K562 (cell line): ENCODE measurements around the gene NAT14. TPM values are rescaled to one million over a fixed set of nuclear protein-coding genes. Genes with fewer than 3 reads are reported as not detected.

ENCODE experiments used
- ATAC-seq: fragments of 200-7000 bp; cut with Tn5 transposase; 3 replicates; pipeline ENCODE4 v1.9.1; 2020; ENCODE audit warnings: moderate library complexity
- BruUV-seq: library from RNA; stranded (reverse); fragments of 400-500 nt; replicated peaks from 2 replicates; lab custom pipeline; 2021; lab: Mats Ljungman, UMichigan
- CTCF ChIA-PET: fragments of 300-600 bp; formaldehyde crosslinking; extraction: SDS; loops from one replicate; lab custom pipeline; 2021; ENCODE audit warnings: low intra/inter-chr PET ratio; lab: Yijun Ruan, JAX
- POLR2A ChIA-PET: fragments of 300-600, 350-650 bp; sonication (Branson Sonifier 250); formaldehyde crosslinking; extraction: SDS; loops from one replicate; lab custom pipeline; 2021; ENCODE audit warnings: antibody characterized with exemption, inconsistent platforms; lab: Yijun Ruan, JAX
- DNase-seq, 4 experiments: peaks; one replicate each; pipeline versions ENCODE4 v3.0.0 to v3.0.0-alpha.2; 2011 to 2018; ENCODE audit warnings: low spot score in 3 of 4, mixed read lengths in 3 of 4; ENCODE audit errors: extremely low read depth in 1 of 4
- FAIRE-seq: peaks from 2 replicates; lab custom pipeline; 2011; peaks lifted over from hg19 to GRCh38; lab: Jason Lieb, UNC
- H2AFZ ChIP-seq: 2 replicates; pipeline ENCODE4 v1.6.0; 2011; ENCODE audit warnings: low read depth, low read length, control low read depth, inconsistent platforms
- H3K27ac ChIP-seq: fragments of 200-600 bp; 3 replicates; pipeline ENCODE4 v1.8.0; 2011; ENCODE audit warnings: low read depth, mild to moderate bottlenecking, control low read depth, inconsistent platforms, low read length, moderate library complexity, mixed read lengths; ENCODE audit errors: extremely low read depth
- H3K27me3 ChIP-seq, 2 experiments: fragments of 300-600 bp in 1 of 2; 2 replicates in 1 of 2; 3 replicates in 1 of 2; pipeline versions ENCODE4 v1.6.0 to v1.8.0; 2011; ENCODE audit warnings: inconsistent platforms in 2 of 2, low read length in 2 of 2, mild to moderate bottlenecking in 1 of 2, mixed read lengths in 1 of 2, moderate library complexity in 1 of 2; ENCODE audit not compliant: control insufficient read depth in 2 of 2, insufficient read depth in 2 of 2
- H3K36me3 ChIP-seq: fragments of 300-600 bp; 3 replicates; pipeline ENCODE4 v1.8.0; 2011; ENCODE audit warnings: mild to moderate bottlenecking, low read length, inconsistent platforms; ENCODE audit not compliant: control insufficient read depth, insufficient read depth
- H3K4me1 ChIP-seq, 2 experiments: fragments of 200-600 bp in 1 of 2; replicated peaks in 1 of 2; 2 replicates in 1 of 2; 3 replicates in 1 of 2; pipeline versions ENCODE4 v1.5.1 to v1.8.0; 2011; ENCODE audit warnings: inconsistent platforms in 2 of 2, low read length in 2 of 2, mild to moderate bottlenecking in 1 of 2, mixed read lengths in 1 of 2, moderate library complexity in 1 of 2; ENCODE audit not compliant: control insufficient read depth in 2 of 2, insufficient read depth in 2 of 2
- H3K4me2 ChIP-seq: 2 replicates; pipeline ENCODE4 v1.6.1; 2011; ENCODE audit warnings: low read length, control low read depth, inconsistent platforms, mixed read lengths; ENCODE audit not compliant: insufficient read depth
- H3K4me3 ChIP-seq: fragments of 200-600 bp; sonication (generic), shearing (Covaris generic); 2 replicates; pipeline ENCODE4 v1.5.1; 2016; ENCODE audit warnings: control low read depth, inconsistent platforms
- H3K79me2 ChIP-seq: fragments of 200-600 bp; 3 replicates; pipeline ENCODE4 v1.8.0; 2011; ENCODE audit warnings: low read length, inconsistent platforms; ENCODE audit not compliant: control insufficient read depth, insufficient read depth
- H3K9ac ChIP-seq, 2 experiments: 2 replicates each; pipeline versions ENCODE4 v1.6.0 to v1.6.1; 2011; ENCODE audit warnings: low read depth in 2 of 2, low read length in 2 of 2, control low read depth in 1 of 2, inconsistent platforms in 1 of 2, mild to moderate bottlenecking in 1 of 2, mixed read lengths in 1 of 2; ENCODE audit not compliant: insufficient read depth in 1 of 2
- H3K9me1 ChIP-seq: one replicate; pipeline ENCODE4 v1.6.0; 2011; ENCODE audit warnings: inconsistent platforms, mild to moderate bottlenecking, low read length, moderate library complexity; ENCODE audit not compliant: control insufficient read depth, insufficient read depth
- H3K9me3 ChIP-seq: replicated peaks from 2 replicates; pipeline ENCODE4 v1.5.1; 2011; ENCODE audit warnings: low read depth, low read length, inconsistent platforms; ENCODE audit not compliant: control insufficient read depth, insufficient read depth
- H4K20me1 ChIP-seq: replicated peaks from 2 replicates; pipeline ENCODE4 v1.6.1; 2011; ENCODE audit warnings: low read length, inconsistent platforms, mixed read lengths; ENCODE audit not compliant: control insufficient read depth, insufficient read depth
- GTF3C2 ChIP-seq: IDR thresholded peaks from 3 replicates; pipeline ENCODE4 v1.6.1; 2011; ENCODE audit warnings: borderline replicate concordance, mild to moderate bottlenecking, moderate library complexity; ENCODE audit not compliant: insufficient read length; ENCODE audit errors: extremely low read depth
- POLR2H ChIP-seq: IDR thresholded peaks from 2 replicates; pipeline ENCODE4 v1.6.1; 2016; ENCODE audit warnings: missing genetic modification characterization, low read depth, mild to moderate bottlenecking, control low read depth, missing compliant biosample characterization, moderate library complexity
- SRSF7 ChIP-seq: fragments of 200-400 bp; formaldehyde crosslinking; optimal IDR thresholded peaks from 2 replicates; pipeline ENCODE3; 2017; ENCODE audit warnings: mild to moderate bottlenecking, low read depth, low read length
- ZBTB12 ChIP-seq: fragments of 250-450 bp; sonication (Bioruptor Pico); IDR thresholded peaks from 2 replicates; pipeline ENCODE4 v1.4.0; 2020
- ZBTB26 ChIP-seq: fragments of 450-650 bp; formaldehyde crosslinking; IDR thresholded peaks from 2 replicates; pipeline ENCODE4 v1.4.0; 2022; ENCODE audit warnings: missing genetic modification characterization
- ZKSCAN1 ChIP-seq: fragments of 150-350 bp; IDR thresholded peaks from 2 replicates; pipeline ENCODE4 v1.6.1; 2016; ENCODE audit warnings: low read depth, low read length
- WGBS: fragments of 100-300 bp; shearing (Covaris generic); methylation state at CpG from one replicate; pipeline ENCODE4 v1.1.6; 2016; ENCODE audit warnings: low coverage, mixed read lengths; ENCODE audit not compliant: insufficient coverage; ENCODE audit errors: missing lambda C conversion rate; 5-methylcytosine and 5-hydroxymethylcytosine counted together
- in situ Hi-C: fragments of 300-500 bp; cut with MboI; formaldehyde crosslinking; loops from 4 replicates; pipeline ENCODE4 v1.15.0; 2018; ENCODE audit warnings: inconsistent platforms, mixed read lengths
- intact Hi-C: fragments of 100-400 bp; cut with micrococcal nuclease; formaldehyde crosslinking; loops from 2 replicates; pipeline ENCODE4 v1.14.2; 2022
- polyA plus RNA-seq, 8 experiments: library from polyadenylated mRNA; depleted of rRNA in 4 of 8; stranded (reverse) in 5 of 8; unstranded in 3 of 8; fragments of >200 nt; fragmentation: Nextera tagmentation in 2 of 8; fragmentation: Illumina TruSeq in 1 of 8; extraction: Ambion mirVana in 2 of 8; extraction: Trizol in 1 of 8; gene quantifications; 2 replicates each; pipeline versions ENCODE4 v1.2.1 to v1.2.3, GENCODE V29; 2011 to 2014; ENCODE audit warnings: inconsistent platforms in 1 of 8, missing spikeins in 1 of 8
- total RNA-seq, 7 experiments: library from RNA; depleted of rRNA in 6 of 7; stranded (reverse); fragments of >200 nt in 6 of 7; fragmentation: Illumina TruSeq in 2 of 7; extraction: Trizol in 2 of 7; gene quantifications; 2 replicates each; pipeline versions ENCODE4 v1.2.1 to v1.2.3, GENCODE V29; 2011 to 2021; ENCODE audit warnings: low replicate concordance in 1 of 7
- TF ChIP-seq, protein P1 (sequence below): sonication (generic); formaldehyde crosslinking; IDR thresholded peaks from 2 replicates; pipeline ENCODE4 v1.8.0; 2022; ENCODE audit warnings: mild to moderate bottlenecking, missing genetic modification reagents
- TF ChIP-seq, protein P2 (sequence below): fragments of 450-650 bp; IDR thresholded peaks from 2 replicates; pipeline ENCODE4 v1.6.1; 2018; ENCODE audit not compliant: partially characterized antibody
- TF ChIP-seq, protein P3 (sequence below): sonication (generic); formaldehyde crosslinking; IDR thresholded peaks from 2 replicates; pipeline ENCODE4 v1.8.0; 2022; ENCODE audit warnings: mild to moderate bottlenecking, missing genetic modification reagents

NAT14 gene
- total and polyA plus RNA-seq, 9 of the 15 experiments (the other 6 are each of a cell fraction or from before 2014, with no cell fraction given): 2.4 to 77.0 (median 26.7) TPM

DNA sequence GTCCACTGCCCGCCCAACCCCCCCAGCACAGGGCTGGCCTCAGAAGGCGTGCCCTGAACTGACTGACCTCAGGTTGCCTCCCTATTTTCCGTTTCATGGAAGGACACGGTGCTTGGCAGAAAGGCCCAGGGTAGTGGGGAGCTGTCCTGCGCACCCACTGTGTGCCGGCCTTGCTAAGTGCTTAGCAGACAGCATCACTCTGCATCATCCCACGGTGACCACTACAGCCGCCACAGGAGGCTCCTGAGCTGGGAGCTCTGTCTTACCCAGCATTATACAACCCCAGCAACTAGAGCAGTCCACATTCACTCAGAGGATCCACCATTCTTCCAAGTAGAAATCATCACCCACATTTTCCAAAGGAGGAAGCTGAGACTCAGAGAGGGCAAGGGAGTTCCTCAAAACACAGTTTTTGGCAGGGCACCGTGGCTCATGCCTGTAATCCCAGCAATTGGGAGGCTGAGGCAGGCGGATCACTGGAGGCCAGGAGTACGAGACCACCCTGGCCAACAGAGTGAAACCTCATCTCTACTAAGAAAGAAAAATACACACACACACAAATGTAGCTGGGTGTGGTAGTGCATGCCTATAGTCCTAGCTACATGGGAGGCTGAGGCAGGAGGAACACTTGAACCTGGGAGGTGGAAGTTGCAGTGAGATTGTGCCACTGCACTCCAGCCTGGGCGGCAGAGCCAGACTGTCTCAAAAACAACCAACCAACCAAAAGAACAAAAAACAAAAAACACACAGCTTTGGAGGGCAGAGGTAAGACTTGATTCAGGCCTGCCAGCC lies 50.4 kb downstream of the NAT14 start:
- Histone ChIP-seq H3K9ac (peak overlapping the region in 1 of 2 experiments; percentile 22; a peak in 1 of 4 replicates), H3K36me3 (no peaks in the 10 kb centered on the region), H3K27me3 (no peaks in the 10 kb centered on the region), H3K9me1 (no peaks in the 10 kb centered on the region), H2AFZ (no peak overlapping the region), H3K27ac (no peak overlapping the region), H3K9me3 (no peaks in the 10 kb centered on the region), H3K4me3 (no peak overlapping the region), H3K4me2 (no peak overlapping the region), H3K79me2 (no peaks in the 10 kb centered on the region), H3K4me1 (peaks cover 0 to 36% of the 10 kb centered on the region in 2 experiments; a peak in 2 of 5 replicates), H4K20me1 (no peaks in the 10 kb centered on the region)
- intact Hi-C loops: no loop called here
- no TSS peak for BruUV-seq
- ATAC-seq (peak; percentile 42; the same call in 2 of the 3 replicates), FAIRE-seq (no peak), DNase-seq (peak in 1 of 4 experiments; percentile 12)
- in situ Hi-C loops: no loop called here
- CTCF ChIA-PET: no interaction called here
- POLR2A ChIA-PET: interaction anchor here (0.7 to 0.8 kb wide), 2 partner anchors 12 to 39 kb away, joined by 3 read pairs; no protein-coding TSS in a partner anchor
- 30% methylated on average over 11 of the region's 12 CpGs for WGBS
- TF ChIP-seq, protein P1, sequence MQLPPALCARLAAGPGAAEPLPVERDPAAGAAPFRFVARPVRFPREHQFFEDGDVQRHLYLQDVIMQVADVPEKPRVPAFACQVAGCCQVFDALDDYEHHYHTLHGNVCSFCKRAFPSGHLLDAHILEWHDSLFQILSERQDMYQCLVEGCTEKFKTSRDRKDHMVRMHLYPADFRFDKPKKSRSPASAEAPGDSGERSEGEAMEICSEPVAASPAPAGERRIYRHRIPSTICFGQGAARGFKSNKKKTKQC: no peak
- TF ChIP-seq ZBTB12 (CRISPR knock-in tag) (no peak), POLR2H (no peak), ZKSCAN1 (peak; percentile 90), GTF3C2 (no peak), ZBTB26 (CRISPR knock-in tag) (no peak), SRSF7 (no peak)
- TF ChIP-seq, protein P2, sequence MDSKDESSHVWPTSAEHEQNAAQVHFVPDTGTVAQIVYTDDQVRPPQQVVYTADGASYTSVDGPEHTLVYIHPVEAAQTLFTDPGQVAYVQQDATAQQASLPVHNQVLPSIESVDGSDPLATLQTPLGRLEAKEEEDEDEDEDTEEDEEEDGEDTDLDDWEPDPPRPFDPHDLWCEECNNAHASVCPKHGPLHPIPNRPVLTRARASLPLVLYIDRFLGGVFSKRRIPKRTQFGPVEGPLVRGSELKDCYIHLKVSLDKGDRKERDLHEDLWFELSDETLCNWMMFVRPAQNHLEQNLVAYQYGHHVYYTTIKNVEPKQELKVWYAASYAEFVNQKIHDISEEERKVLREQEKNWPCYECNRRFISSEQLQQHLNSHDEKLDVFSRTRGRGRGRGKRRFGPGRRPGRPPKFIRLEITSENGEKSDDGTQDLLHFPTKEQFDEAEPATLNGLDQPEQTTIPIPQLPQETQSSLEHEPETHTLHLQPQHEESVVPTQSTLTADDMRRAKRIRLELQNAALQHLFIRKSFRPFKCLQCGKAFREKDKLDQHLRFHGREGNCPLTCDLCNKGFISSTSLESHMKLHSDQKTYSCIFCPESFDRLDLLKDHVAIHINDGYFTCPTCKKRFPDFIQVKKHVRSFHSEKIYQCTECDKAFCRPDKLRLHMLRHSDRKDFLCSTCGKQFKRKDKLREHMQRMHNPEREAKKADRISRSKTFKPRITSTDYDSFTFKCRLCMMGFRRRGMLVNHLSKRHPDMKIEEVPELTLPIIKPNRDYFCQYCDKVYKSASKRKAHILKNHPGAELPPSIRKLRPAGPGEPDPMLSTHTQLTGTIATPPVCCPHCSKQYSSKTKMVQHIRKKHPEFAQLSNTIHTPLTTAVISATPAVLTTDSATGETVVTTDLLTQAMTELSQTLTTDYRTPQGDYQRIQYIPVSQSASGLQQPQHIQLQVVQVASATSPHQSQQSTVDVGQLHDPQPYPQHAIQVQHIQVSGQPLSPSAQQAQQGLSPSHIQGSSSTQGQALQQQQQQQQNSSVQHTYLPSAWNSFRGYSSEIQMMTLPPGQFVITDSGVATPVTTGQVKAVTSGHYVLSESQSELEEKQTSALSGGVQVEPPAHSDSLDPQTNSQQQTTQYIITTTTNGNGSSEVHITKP: peak; percentile 19
- TF ChIP-seq, protein P3, sequence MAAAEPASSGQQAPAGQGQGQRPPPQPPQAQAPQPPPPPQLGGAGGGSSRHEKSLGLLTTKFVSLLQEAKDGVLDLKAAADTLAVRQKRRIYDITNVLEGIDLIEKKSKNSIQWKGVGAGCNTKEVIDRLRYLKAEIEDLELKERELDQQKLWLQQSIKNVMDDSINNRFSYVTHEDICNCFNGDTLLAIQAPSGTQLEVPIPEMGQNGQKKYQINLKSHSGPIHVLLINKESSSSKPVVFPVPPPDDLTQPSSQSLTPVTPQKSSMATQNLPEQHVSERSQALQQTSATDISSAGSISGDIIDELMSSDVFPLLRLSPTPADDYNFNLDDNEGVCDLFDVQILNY (CRISPR knock-in tag): no peak
